Activated naive CD4-positive, alpha-beta T cell treated with anti-CD3 and anti-CD28 coated beads, Interleukin-2, amount 50 U/mL, for 24 hours (primary cell): ENCODE data around the gene PDZRN3.

Experiments used
- H3K27ac Mint-ChIP-seq: one replicate; pipeline ENCODE4 v1.8.0; 2021; ENCODE audit warnings: mild to moderate bottlenecking, mixed read lengths
- H3K27me3 Mint-ChIP-seq: one replicate; pipeline ENCODE4 v1.8.0; 2021; ENCODE audit warnings: mixed read lengths
- H3K36me3 Mint-ChIP-seq: one replicate; pipeline ENCODE4 v1.8.0; 2021; ENCODE audit warnings: mixed read lengths
- H3K4me1 Mint-ChIP-seq: one replicate; pipeline ENCODE4 v1.8.0; 2021; ENCODE audit warnings: mixed read lengths
- H3K4me3 Mint-ChIP-seq: one replicate; pipeline ENCODE4 v1.8.0; 2021; ENCODE audit warnings: mild to moderate bottlenecking, mixed read lengths
- H3K9me3 Mint-ChIP-seq: one replicate; pipeline ENCODE4 v1.8.0; 2021; ENCODE audit warnings: mixed read lengths

Gene PDZRN3

GRCh38 chr3:73351423-73352071 lies 273.2 kb downstream of the PDZRN3 start:
- H3K4me3 Mint-ChIP-seq: no peak overlapping the region
- H3K36me3 Mint-ChIP-seq: no peaks in the 10 kb centered on the region
- H3K27me3 Mint-ChIP-seq: peaks cover 4% of the 10 kb centered on the region
- H3K9me3 Mint-ChIP-seq: peaks cover 4% of the 10 kb centered on the region
- H3K27ac Mint-ChIP-seq: no peak overlapping the region
- no peaks in the 10 kb centered on the region for H3K4me1 Mint-ChIP-seq

- H3K27ac Mint-ChIP-seq: no peak overlapping the region
- H3K9me3 Mint-ChIP-seq: no peaks in the 10 kb centered on the region
- H3K4me1 Mint-ChIP-seq: no peaks in the 10 kb centered on the region
- H3K36me3 Mint-ChIP-seq: no peaks in the 10 kb centered on the region
- peaks cover 4% of the 10 kb centered on the region for H3K27me3 Mint-ChIP-seq
- H3K4me3 Mint-ChIP-seq: no peak overlapping the region
Measured at GRCh38 chr3:73350996-73351395, 273.7 kb downstream of the PDZRN3 start.

- H3K27ac Mint-ChIP-seq: no peak overlapping the region
- no peaks in the 10 kb centered on the region for H3K9me3 Mint-ChIP-seq
Measured at GRCh38 chr3:73349657-73350056, 275.1 kb downstream of the PDZRN3 start.

GRCh38 chr3:73342077-73342476 lies 282.7 kb downstream of the PDZRN3 start:
- H3K4me1 Mint-ChIP-seq: no peaks in the 10 kb centered on the region
- H3K4me3 Mint-ChIP-seq: no peak overlapping the region
- H3K9me3 Mint-ChIP-seq: no peaks in the 10 kb centered on the region
- no peaks in the 10 kb centered on the region for H3K36me3 Mint-ChIP-seq
- H3K27ac Mint-ChIP-seq: no peak overlapping the region
- no peaks in the 10 kb centered on the region for H3K27me3 Mint-ChIP-seq

More at GRCh38 chr3:73349657-73350056, 275.1 kb downstream of the PDZRN3 start:
- no peaks in the 10 kb centered on the region for H3K4me1 Mint-ChIP-seq
- peaks cover 4% of the 10 kb centered on the region for H3K27me3 Mint-ChIP-seq
- H3K4me3 Mint-ChIP-seq: no peak overlapping the region
- H3K36me3 Mint-ChIP-seq: no peaks in the 10 kb centered on the region

GRCh38 chr3:73341272-73341935 lies 283.3 kb downstream of the PDZRN3 start:
- Mint-ChIP-seq H3K4me1 (no peaks in the 10 kb centered on the region), H3K36me3 (no peaks in the 10 kb centered on the region), H3K27me3 (no peaks in the 10 kb centered on the region), H3K27ac (no peak overlapping the region), H3K9me3 (no peaks in the 10 kb centered on the region), H3K4me3 (no peak overlapping the region)

- Mint-ChIP-seq H3K9me3 (no peaks in the 10 kb centered on the region), H3K36me3 (no peaks in the 10 kb centered on the region), H3K27ac (no peak overlapping the region), H3K4me1 (no peaks in the 10 kb centered on the region), H3K27me3 (peaks cover 1% of the 10 kb centered on the region), H3K4me3 (no peak overlapping the region)
Measured at GRCh38 chr3:73332558-73332957, 292.2 kb downstream of the PDZRN3 start.
